RWPE1 (cell line): ENCODE results near the gene UCN3.

Experiments used
- CTCF ChIA-PET: fragments of 350-600 bp; sonication (Branson Sonifier 250); formaldehyde crosslinking; extraction: SDS; loops from one replicate; lab custom pipeline; 2021; lab: Yijun Ruan, JAX
- POLR2A ChIA-PET: fragments of 400-600 bp; formaldehyde crosslinking; extraction: SDS; loops from one replicate; lab custom pipeline; 2020; ENCODE audit warnings: antibody characterized with exemption; ENCODE audit not compliant: low non-redundant PET; lab: Yijun Ruan, JAX
- DNase-seq: peaks from one replicate; pipeline ENCODE4 v3.0.0; 2012; ENCODE audit warnings: low spot score
- H3K27ac ChIP-seq: fragments of 450-650 bp; 2 replicates; pipeline ENCODE4 v1.5.1; 2017
- TF ChIP-seq, protein P1 (sequence below): fragments of 450-650 bp; conservative IDR thresholded peaks from 2 replicates; pipeline ENCODE4 v1.5.1; 2017; ENCODE audit warnings: low read depth, mild to moderate bottlenecking

Gene UCN3

DNA sequence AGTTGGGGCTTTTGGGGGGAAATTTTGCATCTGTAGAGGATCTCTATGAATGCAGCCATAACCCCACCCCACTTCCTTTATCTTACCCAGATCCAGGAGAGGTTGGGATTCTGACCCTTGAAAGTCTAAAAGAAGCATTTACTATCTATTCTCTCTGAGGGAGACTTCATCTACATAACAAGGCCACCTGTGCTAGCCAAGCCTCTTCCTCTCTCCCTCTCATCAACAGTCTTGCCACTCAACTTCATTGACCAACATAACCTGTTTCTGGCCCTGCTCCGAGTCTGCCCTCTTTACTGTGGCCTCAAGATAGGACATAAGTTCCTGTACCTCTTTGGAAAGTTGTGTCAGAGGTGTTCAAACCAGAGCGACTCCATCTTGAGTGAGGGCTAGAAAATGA is 20.5 kb downstream of the UCN3 start:
- no peak for DNase-seq
- TF ChIP-seq, protein P1, sequence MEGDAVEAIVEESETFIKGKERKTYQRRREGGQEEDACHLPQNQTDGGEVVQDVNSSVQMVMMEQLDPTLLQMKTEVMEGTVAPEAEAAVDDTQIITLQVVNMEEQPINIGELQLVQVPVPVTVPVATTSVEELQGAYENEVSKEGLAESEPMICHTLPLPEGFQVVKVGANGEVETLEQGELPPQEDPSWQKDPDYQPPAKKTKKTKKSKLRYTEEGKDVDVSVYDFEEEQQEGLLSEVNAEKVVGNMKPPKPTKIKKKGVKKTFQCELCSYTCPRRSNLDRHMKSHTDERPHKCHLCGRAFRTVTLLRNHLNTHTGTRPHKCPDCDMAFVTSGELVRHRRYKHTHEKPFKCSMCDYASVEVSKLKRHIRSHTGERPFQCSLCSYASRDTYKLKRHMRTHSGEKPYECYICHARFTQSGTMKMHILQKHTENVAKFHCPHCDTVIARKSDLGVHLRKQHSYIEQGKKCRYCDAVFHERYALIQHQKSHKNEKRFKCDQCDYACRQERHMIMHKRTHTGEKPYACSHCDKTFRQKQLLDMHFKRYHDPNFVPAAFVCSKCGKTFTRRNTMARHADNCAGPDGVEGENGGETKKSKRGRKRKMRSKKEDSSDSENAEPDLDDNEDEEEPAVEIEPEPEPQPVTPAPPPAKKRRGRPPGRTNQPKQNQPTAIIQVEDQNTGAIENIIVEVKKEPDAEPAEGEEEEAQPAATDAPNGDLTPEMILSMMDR = no peak
- no peak overlapping the region for H3K27ac ChIP-seq
- ChIA-PET POLR2A (no interaction called here), CTCF (interaction anchor here (0.6 kb wide), 2 partner anchors 101 to 547 kb away, joined by 3 to 4 read pairs; no protein-coding TSS in a partner anchor)

GRCh38 chr10:5387169-5387568 is 22.4 kb downstream of the UCN3 start:
- H3K27ac ChIP-seq = no peak overlapping the region
- no peak for DNase-seq

GRCh38 chr10:5390607-5391205 is 25.9 kb downstream of the UCN3 start:
- no peak for DNase-seq
- ChIA-PET POLR2A (no interaction called here), CTCF (no interaction called here)
- H3K27ac ChIP-seq = no peak overlapping the region
- TF ChIP-seq, protein P1 = no peak

More at GRCh38 chr10:5387169-5387568, 22.4 kb downstream of the UCN3 start:
- POLR2A ChIA-PET = no interaction called here
- CTCF ChIA-PET = no interaction called here
- TF ChIP-seq, protein P1 = no peak

GRCh38 chr10:5391790-5392189 is 27.0 kb downstream of the UCN3 start:
- no peak for DNase-seq
- POLR2A ChIA-PET = no interaction called here
- H3K27ac ChIP-seq = no peak overlapping the region
- TF ChIP-seq, protein P1 = no peak
- CTCF ChIA-PET = no interaction called here

- ChIA-PET CTCF (no interaction called here), POLR2A (no interaction called here)
- TF ChIP-seq, protein P1 = no peak
- no peak for DNase-seq
- no peak overlapping the region for H3K27ac ChIP-seq
These were observed 28.8 kb downstream of the UCN3 start for GRCh38 chr10:5393529-5393928.

DNA sequence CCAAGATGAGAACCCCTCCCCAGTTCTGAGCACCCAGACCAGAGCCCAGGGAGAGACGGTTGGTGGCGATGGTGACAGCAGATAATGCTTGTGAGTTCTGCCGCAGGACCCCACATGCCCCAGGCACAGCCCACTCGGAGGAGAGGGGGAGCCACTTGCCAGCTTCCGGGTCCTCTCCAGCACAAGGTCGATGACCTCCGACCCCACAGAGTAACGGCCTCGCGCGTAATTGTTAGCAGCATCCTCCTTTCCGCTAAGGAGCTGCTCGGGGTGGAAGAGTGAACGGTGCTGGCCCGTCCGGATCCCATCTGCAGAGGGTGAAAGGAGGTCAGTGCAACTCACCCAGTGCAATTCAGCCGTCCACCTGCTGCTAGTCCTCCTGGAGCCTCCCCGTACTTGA is 30.4 kb downstream of the UCN3 start:
- TF ChIP-seq, protein P1 = no peak
- CTCF ChIA-PET = interaction anchor here (0.6 kb wide), 1 partner anchor 24 kb away, joined by 4 read pairs; no protein-coding TSS in a partner anchor
- DNase-seq = no peak
- H3K27ac ChIP-seq = no peak overlapping the region
- POLR2A ChIA-PET = no interaction called here
